CD14-positive monocyte (primary cell): ENCODE measurements around the gene ZNF816. TPM values are rescaled to one million over a fixed set of nuclear protein-coding genes. Genes with fewer than 3 reads are reported as not detected.

Experiments used
- DNase-seq, 3 donors: peaks; one replicate each; pipeline ENCODE4 v3.0.0-alpha.2; 2011 to 2022
- H2AFZ ChIP-seq: 2 replicates; pipeline ENCODE4 v1.6.0; 2012; ENCODE audit warnings: mild to moderate bottlenecking, low read depth, low read length, inconsistent platforms; ENCODE audit not compliant: insufficient read depth, poor library complexity, severe bottlenecking
- H3K27ac ChIP-seq, 2 donors: 1 replicate in 1 of 2; 2 replicates in 1 of 2; pipeline ENCODE4 v1.5.1; 2012 to 2013; ENCODE audit warnings: low read length in 2 of 2, control low read depth in 1 of 2, inconsistent platforms in 1 of 2, low read depth in 1 of 2, mild to moderate bottlenecking in 1 of 2
- H3K27me3 ChIP-seq, 2 donors: one replicate each; pipeline versions ENCODE4 v1.6.0 to v1.6.1; 2011 to 2013; ENCODE audit warnings: low read length in 2 of 2; ENCODE audit not compliant: control insufficient read depth in 2 of 2, insufficient read depth in 2 of 2
- H3K36me3 ChIP-seq, 2 donors: replicated peaks in 1 of 2; 1 replicate in 1 of 2; 2 replicates in 1 of 2; pipeline versions ENCODE4 v1.5.1 to v1.6.1; 2012 to 2013; ENCODE audit warnings: low read length in 2 of 2, control low read depth in 1 of 2, inconsistent platforms in 1 of 2, mild to moderate bottlenecking in 1 of 2; ENCODE audit not compliant: insufficient read depth in 2 of 2, control insufficient read depth in 1 of 2
- H3K4me1 ChIP-seq, 2 donors: 1 replicate in 1 of 2; 2 replicates in 1 of 2; pipeline versions ENCODE4 v1.5.1 to v1.6.1; 2012 to 2013; ENCODE audit warnings: low read length in 2 of 2, control low read depth in 1 of 2, inconsistent platforms in 1 of 2, mild to moderate bottlenecking in 1 of 2, moderate library complexity in 1 of 2; ENCODE audit not compliant: insufficient read depth in 2 of 2, control insufficient read depth in 1 of 2
- H3K4me2 ChIP-seq: replicated peaks from 2 replicates; pipeline ENCODE3; 2012; ENCODE audit warnings: low read length, moderate library complexity, mild to moderate bottlenecking; ENCODE audit not compliant: poor library complexity, severe bottlenecking; ENCODE audit errors: extremely low read depth
- H3K4me3 ChIP-seq, 3 experiments: fragments of 200-600 bp in 1 of 3; sonication (generic) in 1 of 3; replicated peaks in 1 of 3; 1 replicate in 2 of 3; 2 replicates in 1 of 3; pipeline ENCODE4 v1.5.1; 2011 to 2013; ENCODE audit warnings: low read length in 3 of 3, mild to moderate bottlenecking in 3 of 3, control low read depth in 2 of 3, low read depth in 2 of 3, inconsistent platforms in 1 of 3, moderate library complexity in 1 of 3
- H3K79me2 ChIP-seq: 2 replicates; pipeline ENCODE4 v1.6.0; 2012; ENCODE audit warnings: mild to moderate bottlenecking, control low read depth, inconsistent platforms, low read length, moderate library complexity; ENCODE audit not compliant: insufficient read depth
- H3K9ac ChIP-seq: 2 replicates; pipeline ENCODE4 v1.6.0; 2017; ENCODE audit warnings: low read length, mild to moderate bottlenecking; ENCODE audit not compliant: insufficient read depth, poor library complexity, severe bottlenecking
- H3K9me3 ChIP-seq, 2 donors: replicated peaks in 1 of 2; 1 replicate in 1 of 2; 2 replicates in 1 of 2; pipeline versions ENCODE4 v1.5.1 to v1.6.1; 2012 to 2013; ENCODE audit warnings: low read length in 2 of 2, control low read depth in 1 of 2; ENCODE audit not compliant: control insufficient read depth in 1 of 2, insufficient read depth in 1 of 2
- H4K20me1 ChIP-seq: 2 replicates; pipeline ENCODE4 v1.6.0; 2012; ENCODE audit warnings: mild to moderate bottlenecking, low read length, control low read depth, moderate library complexity; ENCODE audit not compliant: insufficient read depth
- H3K27ac Mint-ChIP-seq, 7 donors: one replicate each; pipeline ENCODE4 v1.8.0; 2020; ENCODE audit warnings: mild to moderate bottlenecking in 7 of 7, mixed read lengths in 7 of 7, moderate library complexity in 6 of 7, inconsistent platforms in 2 of 7
- H3K27me3 Mint-ChIP-seq, 3 donors: one replicate each; pipeline ENCODE4 v1.8.0; 2021 to 2022; ENCODE audit warnings: low read depth in 3 of 3, mild to moderate bottlenecking in 3 of 3, mixed read lengths in 3 of 3, moderate library complexity in 3 of 3, inconsistent platforms in 1 of 3
- H3K36me3 Mint-ChIP-seq, 2 donors: one replicate each; pipeline ENCODE4 v1.8.0; 2020; ENCODE audit warnings: mixed read lengths in 2 of 2, inconsistent platforms in 1 of 2, mild to moderate bottlenecking in 1 of 2
- H3K4me1 Mint-ChIP-seq: one replicate; pipeline ENCODE4 v1.8.0; 2020; ENCODE audit warnings: mild to moderate bottlenecking, mixed read lengths
- H3K4me3 Mint-ChIP-seq, 2 donors: one replicate each; pipeline ENCODE4 v1.8.0; 2020; ENCODE audit warnings: mild to moderate bottlenecking in 2 of 2, mixed read lengths in 2 of 2, moderate library complexity in 1 of 2
- H3K9me3 Mint-ChIP-seq, 7 donors: one replicate each; pipeline ENCODE4 v1.8.0; 2020 to 2022; ENCODE audit warnings: mixed read lengths in 7 of 7, mild to moderate bottlenecking in 6 of 7, moderate library complexity in 6 of 7, inconsistent platforms in 2 of 7
- WGBS: methylation state at CpG from one replicate; pipeline ENCODE4 v1.1.5; 2013; ENCODE audit warnings: missing lambda C conversion rate; ENCODE audit not compliant: insufficient coverage; 5-methylcytosine and 5-hydroxymethylcytosine counted together
- intact Hi-C, 2 donors: fragments of 100-400 bp; cut with micrococcal nuclease; formaldehyde crosslinking; loops; one replicate each; pipeline versions ENCODE4 v1.15.0 to v1.15.1; 2023
- polyA plus RNA-seq, 3 donors: library from polyadenylated mRNA; depleted of rRNA in 1 of 3; unstranded in 2 of 3; stranded (reverse) in 1 of 3; fragments of 300-500 nt in 2 of 3; fragments of >200 nt in 1 of 3; fragmentation: Illumina TruSeq in 2 of 3; gene quantifications; 1 replicate in 2 of 3; 2 replicates in 1 of 3; pipeline ENCODE4 v1.2.3, GENCODE V29; 2012 to 2021
- TF ChIP-seq, protein P1 (sequence below): fragments of 200-600 bp; IDR thresholded peaks from one replicate; pipeline ENCODE4 v1.8.0; 2022; ENCODE audit warnings: antibody characterized with exemption, mild to moderate bottlenecking

The ZNF816 gene
- polyA plus RNA-seq, 3 donors, result 1.4 to 4.3 (median 2.0) TPM

DNA sequence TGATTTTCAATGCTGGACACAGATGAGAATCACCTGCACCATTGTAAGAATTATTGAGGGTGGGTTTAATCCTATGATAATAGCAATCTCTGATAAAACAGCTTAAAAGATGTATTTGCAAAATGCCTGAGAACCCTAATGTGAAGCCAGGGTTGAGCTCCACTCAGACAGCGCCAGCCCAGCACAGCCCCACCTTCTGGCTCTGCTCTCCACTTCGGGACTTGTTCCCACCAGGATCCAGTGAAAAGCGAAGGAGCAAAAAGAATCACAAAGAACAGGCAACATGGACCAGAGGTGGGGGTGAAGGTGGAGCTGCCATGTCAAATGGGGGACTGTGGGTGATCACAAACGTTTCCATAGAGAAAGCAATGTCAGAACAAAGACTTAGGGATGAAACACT lies 18.6 kb upstream of the ZNF816 start:
- peaks cover 7 to 26% of the 10 kb centered on the region in 2 donors for H3K36me3 Mint-ChIP-seq
- peaks cover 0 to 2% (median 0%) of the 10 kb centered on the region in 3 donors for H3K27me3 Mint-ChIP-seq

DNA sequence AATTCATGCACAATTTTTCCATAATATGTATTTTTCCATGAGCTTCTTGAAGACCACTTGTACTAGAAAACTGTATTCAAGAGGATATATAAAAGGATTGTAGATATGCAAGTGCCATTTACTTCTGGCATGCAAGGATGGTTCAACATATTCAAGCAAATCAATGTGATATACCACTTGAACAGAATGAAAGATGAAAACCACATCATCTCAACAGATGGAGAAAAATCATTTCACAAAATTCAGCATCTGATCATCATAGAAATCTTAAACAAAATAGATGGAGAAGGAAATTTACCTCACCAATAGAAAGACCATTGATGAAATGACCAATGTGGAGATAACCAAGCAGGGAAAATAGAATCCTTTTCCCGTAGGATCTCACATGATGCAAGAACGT lies 5.1 kb upstream of the ZNF816 start:
- H4K20me1 ChIP-seq, result no peaks in the 10 kb centered on the region
- peaks cover 23 to 62% (median 45%) of the 10 kb centered on the region in 7 donors for H3K9me3 Mint-ChIP-seq
- intact Hi-C loops, result loop anchor here (10.0 kb wide), 4 partner anchors 137 to 427 kb away; partner anchors contain the start of genes ZNF160 (in 1 of the 2), ZNF611 (in 1 of the 2), ZNF765 (in 1 of the 2) and ZNF83 (in 1 of the 2)
- no peak overlapping the region for H3K4me2 ChIP-seq
- DNase-seq, result no peak
- H3K9me3 ChIP-seq, result peaks cover 39 to 69% of the 10 kb centered on the region in 2 donors
- H3K79me2 ChIP-seq, result no peaks in the 10 kb centered on the region
- peaks cover 13 to 16% of the 10 kb centered on the region in 2 donors for H3K36me3 Mint-ChIP-seq
- H3K36me3 ChIP-seq, result peaks cover 0 to 25% of the 10 kb centered on the region in 2 donors
- no peak overlapping the region for H3K27ac Mint-ChIP-seq
- H3K27me3 Mint-ChIP-seq, result no peaks in the 10 kb centered on the region
- no peak overlapping the region for H3K4me3 Mint-ChIP-seq
- H3K4me1 ChIP-seq, result peaks cover 5 to 6% of the 10 kb centered on the region in 2 donors
- H3K27ac ChIP-seq, result no peak overlapping the region
- TF ChIP-seq, protein P1, sequence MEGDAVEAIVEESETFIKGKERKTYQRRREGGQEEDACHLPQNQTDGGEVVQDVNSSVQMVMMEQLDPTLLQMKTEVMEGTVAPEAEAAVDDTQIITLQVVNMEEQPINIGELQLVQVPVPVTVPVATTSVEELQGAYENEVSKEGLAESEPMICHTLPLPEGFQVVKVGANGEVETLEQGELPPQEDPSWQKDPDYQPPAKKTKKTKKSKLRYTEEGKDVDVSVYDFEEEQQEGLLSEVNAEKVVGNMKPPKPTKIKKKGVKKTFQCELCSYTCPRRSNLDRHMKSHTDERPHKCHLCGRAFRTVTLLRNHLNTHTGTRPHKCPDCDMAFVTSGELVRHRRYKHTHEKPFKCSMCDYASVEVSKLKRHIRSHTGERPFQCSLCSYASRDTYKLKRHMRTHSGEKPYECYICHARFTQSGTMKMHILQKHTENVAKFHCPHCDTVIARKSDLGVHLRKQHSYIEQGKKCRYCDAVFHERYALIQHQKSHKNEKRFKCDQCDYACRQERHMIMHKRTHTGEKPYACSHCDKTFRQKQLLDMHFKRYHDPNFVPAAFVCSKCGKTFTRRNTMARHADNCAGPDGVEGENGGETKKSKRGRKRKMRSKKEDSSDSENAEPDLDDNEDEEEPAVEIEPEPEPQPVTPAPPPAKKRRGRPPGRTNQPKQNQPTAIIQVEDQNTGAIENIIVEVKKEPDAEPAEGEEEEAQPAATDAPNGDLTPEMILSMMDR, result no peak
- no peak overlapping the region for H3K4me3 ChIP-seq
- no peak overlapping the region for H2AFZ ChIP-seq
- no peak overlapping the region for H3K9ac ChIP-seq
- H3K27me3 ChIP-seq, result no peaks in the 10 kb centered on the region
- WGBS, result no CpG with 5 or more reads among the region's 2 CpGs
- peaks cover 8% of the 10 kb centered on the region for H3K4me1 Mint-ChIP-seq

More for the DNA sequence above, 18.6 kb upstream of the ZNF816 start:
- no peak for DNase-seq
- no peak overlapping the region for H3K4me2 ChIP-seq
- H3K4me1 ChIP-seq, result no peaks in the 10 kb centered on the region
- 68% methylated on average over 3 of the region's 4 CpGs for WGBS
- no peak overlapping the region for H2AFZ ChIP-seq
- no peaks in the 10 kb centered on the region for H4K20me1 ChIP-seq
- TF ChIP-seq, protein P1, result no peak
- intact Hi-C loops, result no loop called here
- H3K27me3 ChIP-seq, result no peaks in the 10 kb centered on the region
- H3K79me2 ChIP-seq, result no peaks in the 10 kb centered on the region
- Mint-ChIP-seq H3K4me3 (no peak overlapping the region), H3K4me1 (no peaks in the 10 kb centered on the region), H3K9me3 (peaks cover 17 to 74% (median 58%) of the 10 kb centered on the region in 7 donors), H3K27ac (no peak overlapping the region)
- peaks cover 0 to 39% of the 10 kb centered on the region in 2 donors for H3K36me3 ChIP-seq
- no peak overlapping the region for H3K4me3 ChIP-seq
- no peak overlapping the region for H3K9ac ChIP-seq
- no peak overlapping the region for H3K27ac ChIP-seq
- peaks cover 44 to 58% of the 10 kb centered on the region in 2 donors for H3K9me3 ChIP-seq
